ENCODE data around the gene FIZ1. TPM values are rescaled to one million over a fixed set of nuclear protein-coding genes. Genes with fewer than 3 reads are reported as not detected.

The FIZ1 gene
- total RNA-seq, 4 donors from 2014 or later, result 8.3 to 17.3 (median 11.4) TPM

DNA sequence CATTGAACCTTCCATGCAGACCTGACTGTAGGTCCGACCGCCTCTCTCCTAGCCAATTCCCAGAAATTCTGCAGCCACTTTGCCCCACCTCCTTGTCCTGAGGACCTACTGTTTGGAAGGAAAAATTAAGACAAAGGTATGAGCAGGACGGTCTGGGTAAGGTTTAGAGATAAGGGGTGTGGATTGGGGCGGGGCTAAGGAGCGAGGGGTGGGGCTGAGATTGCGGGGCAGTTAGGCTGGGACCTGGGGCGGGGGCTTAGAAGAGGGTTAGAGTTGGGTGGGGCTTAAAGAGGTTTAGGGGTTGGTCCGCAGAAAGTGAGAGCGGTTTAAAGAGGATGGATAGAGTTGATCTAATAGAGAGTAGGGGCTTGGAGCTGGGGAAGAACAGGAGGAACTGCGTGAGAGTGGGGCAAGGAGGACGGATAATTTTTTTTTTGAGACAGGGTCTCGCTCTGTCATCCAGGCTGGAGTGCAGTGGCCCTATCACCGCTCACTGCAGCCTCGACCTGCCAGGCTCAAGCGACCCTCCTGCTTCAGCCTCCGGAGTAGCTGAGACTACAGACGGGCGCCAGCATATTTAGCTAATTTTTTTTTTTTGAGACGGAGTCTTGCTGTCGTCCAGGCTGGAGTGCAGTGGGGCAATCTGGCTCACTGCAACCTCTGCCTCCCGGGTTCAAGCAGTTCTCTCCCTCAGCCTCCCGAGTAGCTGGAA is 4.4 kb upstream of the FIZ1 start:
- Histone ChIP-seq H3K27me3 (no peaks in the 10 kb centered on the region), H3K9me3 (no peaks in the 10 kb centered on the region), H3K36me3 (peaks cover 0 to 15% (median 8%) of the 10 kb centered on the region in 4 donors), H3K4me3 (peak overlapping the region in 2 of 4 donors; percentile 69 to 87), H3K4me1 (peaks cover 29 to 70% (median 52%) of the 10 kb centered on the region in 4 donors), H3K27ac (replicated peaks in 1 of 4) (peak overlapping the region; percentile 89 to 99 (median 96))
- WGBS, result 75% methylated on average over 22 of the region's 22 CpGs
- no peak for DNase-seq (ENCODE audit: extremely low spot score)
- TF ChIP-seq, protein P1, sequence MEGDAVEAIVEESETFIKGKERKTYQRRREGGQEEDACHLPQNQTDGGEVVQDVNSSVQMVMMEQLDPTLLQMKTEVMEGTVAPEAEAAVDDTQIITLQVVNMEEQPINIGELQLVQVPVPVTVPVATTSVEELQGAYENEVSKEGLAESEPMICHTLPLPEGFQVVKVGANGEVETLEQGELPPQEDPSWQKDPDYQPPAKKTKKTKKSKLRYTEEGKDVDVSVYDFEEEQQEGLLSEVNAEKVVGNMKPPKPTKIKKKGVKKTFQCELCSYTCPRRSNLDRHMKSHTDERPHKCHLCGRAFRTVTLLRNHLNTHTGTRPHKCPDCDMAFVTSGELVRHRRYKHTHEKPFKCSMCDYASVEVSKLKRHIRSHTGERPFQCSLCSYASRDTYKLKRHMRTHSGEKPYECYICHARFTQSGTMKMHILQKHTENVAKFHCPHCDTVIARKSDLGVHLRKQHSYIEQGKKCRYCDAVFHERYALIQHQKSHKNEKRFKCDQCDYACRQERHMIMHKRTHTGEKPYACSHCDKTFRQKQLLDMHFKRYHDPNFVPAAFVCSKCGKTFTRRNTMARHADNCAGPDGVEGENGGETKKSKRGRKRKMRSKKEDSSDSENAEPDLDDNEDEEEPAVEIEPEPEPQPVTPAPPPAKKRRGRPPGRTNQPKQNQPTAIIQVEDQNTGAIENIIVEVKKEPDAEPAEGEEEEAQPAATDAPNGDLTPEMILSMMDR (IDR thresholded peaks at IDR 0.05), result no peak
- TF ChIP-seq POLR2AphosphoS5 (IDR thresholded peaks at IDR 0.05), result no peak
- no peak for TF ChIP-seq POLR2A (IDR thresholded peaks at IDR 0.05; ENCODE audit: low read depth)
- TF ChIP-seq EP300 (IDR thresholded peaks at IDR 0.05), result no peak
- intact Hi-C loops (cut with DNase I), result no loop called here

DNA sequence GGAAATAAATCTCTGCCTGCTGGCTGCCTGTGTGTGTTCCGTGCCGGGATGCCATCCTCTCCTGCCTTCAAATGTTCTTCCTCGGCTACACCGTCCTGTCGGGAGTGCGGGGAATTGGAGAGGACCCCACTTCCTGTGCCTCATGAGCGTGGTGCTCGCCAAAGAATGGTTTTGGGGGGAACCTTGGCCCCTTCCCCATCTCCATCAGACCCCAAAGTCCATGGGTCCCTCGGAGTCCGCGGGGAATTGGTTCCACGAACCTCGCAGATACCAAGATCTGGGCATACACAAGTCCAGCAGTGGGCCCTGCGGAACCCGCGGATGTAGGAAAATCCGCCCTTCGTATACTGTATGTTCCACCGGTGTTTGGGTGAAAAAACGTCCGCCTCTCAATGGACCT is 3.8 kb upstream of the FIZ1 start:
- Histone ChIP-seq H3K27me3 (no peaks in the 10 kb centered on the region), H3K9me3 (no peaks in the 10 kb centered on the region), H3K4me1 (peaks cover 32 to 71% (median 55%) of the 10 kb centered on the region in 4 donors), H3K27ac (replicated peaks in 1 of 4) (no peak overlapping the region), H3K4me3 (no peak overlapping the region), H3K36me3 (peaks cover 0 to 15% (median 8%) of the 10 kb centered on the region in 4 donors)
- no peak for TF ChIP-seq POLR2A (IDR thresholded peaks at IDR 0.05; ENCODE audit: low read depth)
- no peak for TF ChIP-seq EP300 (IDR thresholded peaks at IDR 0.05)
- TF ChIP-seq POLR2AphosphoS5 (IDR thresholded peaks at IDR 0.05), result no peak
- TF ChIP-seq, protein P1 (IDR thresholded peaks at IDR 0.05), result no peak
- DNase-seq (ENCODE audit: extremely low spot score), result no peak
- 91% methylated on average over 21 of the region's 21 CpGs for WGBS
- intact Hi-C loops (cut with DNase I), result no loop called here

DNA sequence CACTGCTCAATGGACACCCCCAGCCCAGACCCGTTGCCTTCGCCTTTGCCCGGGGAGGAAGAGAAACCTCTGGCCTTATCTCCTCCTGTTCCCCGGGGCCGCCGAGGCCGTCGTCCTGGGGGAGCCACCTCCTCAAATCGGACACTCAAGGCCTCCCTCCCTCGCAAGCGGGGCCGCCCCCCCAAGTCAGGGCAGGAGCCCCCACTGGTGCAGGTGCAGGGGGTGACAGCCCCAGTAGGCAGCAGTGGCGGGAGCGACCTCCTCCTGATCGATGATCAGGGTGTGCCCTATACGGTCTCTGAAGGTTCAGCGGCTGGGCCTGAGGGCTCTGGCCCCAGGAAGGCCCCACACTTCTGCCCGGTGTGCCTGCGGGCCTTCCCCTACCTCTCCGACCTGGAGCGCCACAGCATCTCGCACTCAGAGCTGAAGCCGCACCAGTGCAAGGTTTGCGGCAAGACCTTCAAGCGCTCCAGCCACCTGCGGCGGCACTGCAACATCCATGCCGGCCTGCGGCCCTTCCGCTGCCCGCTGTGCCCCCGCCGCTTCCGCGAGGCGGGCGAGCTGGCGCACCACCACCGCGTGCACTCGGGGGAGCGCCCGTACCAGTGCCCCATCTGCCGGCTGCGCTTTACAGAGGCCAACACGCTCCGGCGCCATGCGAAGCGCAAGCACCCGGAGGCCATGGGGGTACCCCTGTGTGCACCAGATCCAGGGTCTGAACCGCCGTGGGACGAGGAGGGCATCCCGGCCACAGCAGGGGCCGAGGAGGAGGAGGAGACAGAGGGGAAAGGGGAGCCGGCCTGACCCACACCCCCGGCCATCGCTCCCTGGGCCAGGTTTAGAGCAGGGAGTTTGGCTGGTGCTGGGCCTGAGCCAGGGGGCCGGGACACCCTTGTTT is 3.0 kb upstream of the FIZ1 start:
- peaks cover 29 to 64% (median 48%) of the 10 kb centered on the region in 4 donors for H3K4me1 ChIP-seq
- no peak overlapping the region for H3K4me3 ChIP-seq
- no peak for DNase-seq (ENCODE audit: extremely low spot score)
- H3K27me3 ChIP-seq, result no peaks in the 10 kb centered on the region
- TF ChIP-seq POLR2A (IDR thresholded peaks at IDR 0.05; ENCODE audit: low read depth) (no peak), POLR2AphosphoS5 (IDR thresholded peaks at IDR 0.05) (no peak), EP300 (IDR thresholded peaks at IDR 0.05) (no peak)
- TF ChIP-seq, protein P1 (IDR thresholded peaks at IDR 0.05), result no peak
- intact Hi-C loops (cut with DNase I), result no loop called here
- peaks cover 2 to 17% (median 7%) of the 10 kb centered on the region in 4 donors for H3K36me3 ChIP-seq
- peak overlapping the region in 2 of 4 donors; percentile 97 to 98 for H3K27ac ChIP-seq (replicated peaks in 1 of 4)
- H3K9me3 ChIP-seq, result no peaks in the 10 kb centered on the region
- 91% methylated on average over 34 of the region's 60 CpGs for WGBS

DNA sequence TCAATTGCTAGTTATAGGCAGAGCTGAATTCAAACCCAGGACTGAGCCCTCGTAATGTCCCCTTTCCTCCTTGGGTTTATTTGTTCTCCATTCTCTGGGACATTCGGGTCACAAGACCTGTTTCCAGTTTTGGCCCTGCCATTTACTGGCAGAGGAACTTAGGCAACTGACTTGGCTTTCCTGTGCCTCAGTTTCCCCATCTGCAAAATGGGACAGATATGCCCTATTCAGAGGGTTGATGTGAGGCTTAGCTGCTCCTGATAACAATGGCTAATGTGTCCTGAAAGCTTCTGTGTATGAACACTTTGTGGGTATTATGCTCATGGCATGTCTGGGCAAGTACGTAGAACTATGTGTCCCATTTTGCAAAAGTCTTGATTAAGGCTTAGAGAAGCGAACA is 1.8 kb upstream of the FIZ1 start:
- no peak for TF ChIP-seq POLR2A (IDR thresholded peaks at IDR 0.05; ENCODE audit: low read depth)
- 67% methylated on average over 4 of the region's 4 CpGs for WGBS
- no peak for DNase-seq (ENCODE audit: extremely low spot score)
- Histone ChIP-seq H3K4me1 (peaks cover 20 to 52% (median 35%) of the 10 kb centered on the region in 4 donors), H3K36me3 (peaks cover 8 to 25% (median 19%) of the 10 kb centered on the region in 4 donors), H3K9me3 (no peaks in the 10 kb centered on the region), H3K27me3 (no peaks in the 10 kb centered on the region), H3K27ac (replicated peaks in 1 of 4) (peak overlapping the region; percentile 95 to 98 (median 96)), H3K4me3 (peak overlapping the region; percentile 72 to 87 (median 84))
- intact Hi-C loops (cut with DNase I), result no loop called here

DNA sequence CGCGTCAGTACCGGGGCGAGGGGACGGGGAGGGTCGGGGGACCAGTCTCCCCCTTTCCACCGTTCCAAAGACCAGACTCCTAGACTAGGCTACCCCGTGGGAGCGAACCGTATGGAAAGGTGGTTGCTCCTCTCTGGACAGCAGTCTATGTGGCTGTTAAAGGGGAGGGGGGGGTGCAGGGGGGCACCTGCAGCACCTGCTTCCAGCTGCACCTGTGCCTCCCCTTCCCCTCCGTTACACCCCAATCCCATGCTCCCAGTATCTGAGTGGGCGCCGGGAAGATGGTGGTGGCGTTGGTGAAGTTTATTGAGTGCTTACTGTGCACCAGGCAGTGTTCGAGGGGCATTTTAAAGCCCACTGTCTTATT is 1.3 kb upstream of the FIZ1 start:
- Histone ChIP-seq H3K4me3 (peak overlapping the region; percentile 72 to 87 (median 84)), H3K36me3 (peaks cover 9 to 29% (median 23%) of the 10 kb centered on the region in 4 donors), H3K27me3 (no peaks in the 10 kb centered on the region), H3K4me1 (peaks cover 20 to 49% (median 33%) of the 10 kb centered on the region in 4 donors), H3K9me3 (no peaks in the 10 kb centered on the region), H3K27ac (replicated peaks in 1 of 4) (peak overlapping the region; percentile 95 to 98 (median 96))
- TF ChIP-seq POLR2A (IDR thresholded peaks at IDR 0.05; ENCODE audit: low read depth) (no peak), POLR2AphosphoS5 (IDR thresholded peaks at IDR 0.05) (no peak), EP300 (IDR thresholded peaks at IDR 0.05) (no peak)
- TF ChIP-seq, protein P1 (IDR thresholded peaks at IDR 0.05), result no peak
- no peak for DNase-seq (ENCODE audit: extremely low spot score)
- intact Hi-C loops (cut with DNase I), result no loop called here
- 10% methylated on average over 5 of the region's 15 CpGs for WGBS

All from esophagus muscularis mucosa (tissue), 4 donors.